K562 (cell line): ENCODE measurements around the gene PRR35. TPM values are rescaled to one million over a fixed set of nuclear protein-coding genes. Genes with fewer than 3 reads are reported as not detected.

Experiments used
- BHLHE40 ChIP-seq: IDR thresholded peaks from 2 replicates; pipeline ENCODE4 v1.6.1; 2011; ENCODE audit warnings: low read length, improper control_type of control experiment
- CHAMP1 ChIP-seq: fragments of 450-650 bp; IDR thresholded peaks from 2 replicates; pipeline ENCODE4 v1.6.1; 2016; ENCODE audit warnings: mild to moderate bottlenecking
- KDM1A ChIP-seq, 2 experiments: fragments of 450-650 bp; IDR thresholded peaks; 2 replicates each; pipeline ENCODE4 v1.6.1; 2016; ENCODE audit warnings: mild to moderate bottlenecking in 2 of 2
- MED1 ChIP-seq: sonication (generic); formaldehyde crosslinking; IDR thresholded peaks from 2 replicates; pipeline ENCODE4 v1.8.1; 2023; ENCODE audit warnings: missing genetic modification reagents, borderline replicate concordance
- PBX2 ChIP-seq, 2 experiments: IDR thresholded peaks in 1 of 2; conservative IDR thresholded peaks in 1 of 2; 2 replicates each; pipeline ENCODE4 v1.6.1; 2016; ENCODE audit warnings: low read depth in 2 of 2, mild to moderate bottlenecking in 1 of 2, missing compliant biosample characterization in 1 of 2, missing genetic modification characterization in 1 of 2, moderate library complexity in 1 of 2
- SAFB ChIP-seq: fragments of 200-400 bp; formaldehyde crosslinking; IDR thresholded peaks from 2 replicates; pipeline ENCODE4 v1.6.1; 2017; ENCODE audit warnings: low read depth, low read length, borderline replicate concordance
- STAG1 ChIP-seq: sonication (generic); formaldehyde crosslinking; IDR thresholded peaks from 2 replicates; pipeline ENCODE4 v1.5.0; 2020; ENCODE audit warnings: missing genetic modification reagents, borderline replicate concordance
- ZNF318 ChIP-seq, 2 experiments: fragments of 450-650 bp; IDR thresholded peaks; 2 replicates each; pipeline ENCODE4 v1.6.1; 2016; ENCODE audit warnings: mild to moderate bottlenecking in 2 of 2, borderline replicate concordance in 1 of 2, low read depth in 1 of 2, moderate library complexity in 1 of 2
- ZNF408 ChIP-seq: fragments of 250-450 bp; sonication (Bioruptor Pico); IDR thresholded peaks from 2 replicates; pipeline ENCODE4 v1.4.0; 2020; ENCODE audit warnings: low read depth, mild to moderate bottlenecking, moderate library complexity
- polyA plus RNA-seq, 8 experiments: library from polyadenylated mRNA; depleted of rRNA in 4 of 8; stranded (reverse) in 5 of 8; unstranded in 3 of 8; fragments of >200 nt; fragmentation: Nextera tagmentation in 2 of 8; fragmentation: Illumina TruSeq in 1 of 8; extraction: Ambion mirVana in 2 of 8; extraction: Trizol in 1 of 8; gene quantifications; 2 replicates each; pipeline versions ENCODE4 v1.2.1 to v1.2.3, GENCODE V29; 2011 to 2014; ENCODE audit warnings: inconsistent platforms in 1 of 8, missing spikeins in 1 of 8
- total RNA-seq, 7 experiments: library from RNA; depleted of rRNA in 6 of 7; stranded (reverse); fragments of >200 nt in 6 of 7; fragmentation: Illumina TruSeq in 2 of 7; extraction: Trizol in 2 of 7; gene quantifications; 2 replicates each; pipeline versions ENCODE4 v1.2.1 to v1.2.3, GENCODE V29; 2011 to 2021; ENCODE audit warnings: low replicate concordance in 1 of 7

PRR35 gene
- total and polyA plus RNA-seq, 9 of the 15 experiments (the other 6 are each of a cell fraction or from before 2014, with no cell fraction given) = 0.17 to 0.45 (median 0.21) TPM; not detected in 5

DNA sequence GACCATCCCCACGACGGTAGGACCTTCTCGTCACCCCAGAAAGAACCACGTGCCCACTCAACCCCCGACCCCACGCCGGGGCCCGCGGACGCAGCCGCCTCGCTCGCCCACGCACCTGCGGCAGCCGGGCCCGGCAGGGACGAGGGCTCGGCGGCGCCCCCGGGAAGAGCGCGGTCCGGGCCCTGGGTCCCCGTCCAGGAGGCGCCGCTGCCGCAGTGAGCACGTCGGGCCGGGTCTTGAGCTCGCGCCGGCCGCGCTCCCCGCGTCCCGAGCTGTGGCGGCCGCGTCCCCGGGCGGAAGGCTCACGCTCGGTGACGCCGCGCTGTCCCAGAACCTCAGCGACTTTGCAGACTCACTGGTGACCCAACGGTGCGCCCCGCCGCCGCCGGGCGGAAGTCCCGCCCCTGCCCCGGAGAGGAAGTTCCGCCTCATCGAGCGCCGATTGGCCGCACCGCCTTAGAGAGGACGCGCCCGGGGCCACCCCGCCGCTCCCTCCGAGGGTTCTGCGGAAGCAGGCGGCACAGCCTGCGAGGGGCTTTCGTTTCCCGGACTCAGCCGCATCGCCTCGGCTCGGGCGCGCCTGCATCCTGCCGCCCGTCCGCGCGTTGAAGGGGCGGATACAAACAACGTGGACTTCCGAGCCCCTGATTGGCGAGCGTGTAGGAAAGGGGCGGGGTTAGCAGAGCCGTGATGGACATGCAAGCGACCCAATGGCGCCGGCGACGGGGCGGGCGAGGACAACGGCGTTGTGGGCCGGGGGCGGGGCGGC is 28.9 kb downstream of the PRR35 start (continued):
- peak; percentile 70; the same call in 1 of the 2 replicates for TF ChIP-seq PBX2 (CRISPR knock-in tag; IDR thresholded peaks at IDR 0.05; ENCODE audit: low read depth)
- TF ChIP-seq PBX2 (tag; conservative IDR thresholded peaks at IDR 0.05; ENCODE audit: low read depth) = no peak
- TF ChIP-seq STAG1 (CRISPR knock-in tag) = no peak; the same call in 1 of the 2 replicates
- no peak for TF ChIP-seq BHLHE40
- TF ChIP-seq KDM1A (IDR thresholded peaks at IDR 0.05) = no peak
- peak; percentile 78 for TF ChIP-seq SAFB
- no peak for TF ChIP-seq MED1
- TF ChIP-seq ZNF408 (CRISPR knock-in tag) = no peak
- TF ChIP-seq ZNF318 (IDR thresholded peaks at IDR 0.05; ENCODE audit: borderline replicate concordance in 1 of 2, low read depth in 1 of 2) = no peak
- no peak for TF ChIP-seq CHAMP1
